Left colon (tissue), 2 donors: ENCODE data around the gene PGBD4. TPM values are rescaled to one million over a fixed set of nuclear protein-coding genes. Genes with fewer than 3 reads are reported as not detected.

ENCODE experiments used
- total RNA-seq, 2 donors: library from RNA; stranded (reverse); fragmentation: NEBNext Ultra II Directional; extraction: Animal tissue kit (Norgen Biotek cat#: 25700); gene quantifications; one replicate each; pipeline ENCODE4 v1.2.1, GENCODE V29; 2021
- donor health status: DM: no; HTN: no; CAD: no.
- donor health status: DM: yes; HTN: yes; CAD: no.

Gene PGBD4
- total RNA-seq, 2 donors from 2014 or later, result 1.3 to 1.4 TPM

Other genes with a start within 250 kb of the PGBD4 start
- not detected for gene CHRM5, start 133.6 kb upstream of the PGBD4 start, total RNA-seq
- 10 to 100 TPM; 10.3 to 11.4 TPM for gene AVEN, start 62.9 kb upstream of the PGBD4 start, total RNA-seq
- gene EMC7, start 221 bp upstream of the PGBD4 start, total RNA-seq, result 10 to 100 TPM; 66.3 to 67.4 TPM
- 10 to 100 TPM; 33.7 to 41.4 TPM for gene KATNBL1, start 108.0 kb downstream of the PGBD4 start, total RNA-seq
- 10 to 100 TPM; 67.0 to 74.7 TPM for gene EMC4, start 122.9 kb downstream of the PGBD4 start, total RNA-seq
- 10 to 100 TPM; 13.9 to 19.2 TPM for gene SLC12A6, start 235.7 kb downstream of the PGBD4 start, total RNA-seq
- 100 to 1,000 TPM; 139 to 142 TPM for gene NOP10, start 241.1 kb downstream of the PGBD4 start, total RNA-seq
- not detected for gene NUTM1, start 241.2 kb downstream of the PGBD4 start, total RNA-seq